ENCODE measurements around the gene ATXN7L1.

DNA sequence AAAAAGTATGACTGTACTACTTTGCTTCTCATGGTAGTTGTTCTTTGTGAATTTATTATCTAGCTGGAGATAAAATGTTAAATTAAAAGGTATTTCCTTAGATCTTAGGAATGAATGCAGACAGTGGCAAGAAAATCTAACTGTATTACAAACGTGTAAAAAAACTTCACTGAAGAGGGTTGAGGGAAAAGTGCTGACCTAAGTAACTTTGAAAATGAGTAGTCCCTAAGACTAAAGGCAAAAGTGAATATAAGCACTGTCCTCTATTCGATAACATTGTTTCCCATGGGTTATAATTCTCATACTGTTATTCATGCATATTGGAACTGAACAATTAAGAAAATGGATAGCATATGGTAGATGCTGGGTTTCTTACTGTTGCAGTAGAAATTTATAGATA, 148.4 kb downstream of the ATXN7L1 start:
- TF ChIP-seq, protein P1, sequence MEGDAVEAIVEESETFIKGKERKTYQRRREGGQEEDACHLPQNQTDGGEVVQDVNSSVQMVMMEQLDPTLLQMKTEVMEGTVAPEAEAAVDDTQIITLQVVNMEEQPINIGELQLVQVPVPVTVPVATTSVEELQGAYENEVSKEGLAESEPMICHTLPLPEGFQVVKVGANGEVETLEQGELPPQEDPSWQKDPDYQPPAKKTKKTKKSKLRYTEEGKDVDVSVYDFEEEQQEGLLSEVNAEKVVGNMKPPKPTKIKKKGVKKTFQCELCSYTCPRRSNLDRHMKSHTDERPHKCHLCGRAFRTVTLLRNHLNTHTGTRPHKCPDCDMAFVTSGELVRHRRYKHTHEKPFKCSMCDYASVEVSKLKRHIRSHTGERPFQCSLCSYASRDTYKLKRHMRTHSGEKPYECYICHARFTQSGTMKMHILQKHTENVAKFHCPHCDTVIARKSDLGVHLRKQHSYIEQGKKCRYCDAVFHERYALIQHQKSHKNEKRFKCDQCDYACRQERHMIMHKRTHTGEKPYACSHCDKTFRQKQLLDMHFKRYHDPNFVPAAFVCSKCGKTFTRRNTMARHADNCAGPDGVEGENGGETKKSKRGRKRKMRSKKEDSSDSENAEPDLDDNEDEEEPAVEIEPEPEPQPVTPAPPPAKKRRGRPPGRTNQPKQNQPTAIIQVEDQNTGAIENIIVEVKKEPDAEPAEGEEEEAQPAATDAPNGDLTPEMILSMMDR (conservative IDR thresholded peaks at IDR 0.05): no peak
- no peak for TF ChIP-seq EZH2 (IDR thresholded peaks at IDR 0.05; ENCODE audit: low read depth)
